HK-2 (cell line): Measurements from ENCODE around the gene NFX1.
"Not testable (repeated sequence)": the region's sequence is repeated elsewhere in the genome, so short reads cannot be mapped to it uniquely, and the experiment has no call there.

ENCODE experiments used
- DNase-seq: peaks from one replicate; pipeline ENCODE4 v3.0.0-alpha.2; 2018; ENCODE audit not compliant: unreplicated experiment

Gene NFX1

DNA sequence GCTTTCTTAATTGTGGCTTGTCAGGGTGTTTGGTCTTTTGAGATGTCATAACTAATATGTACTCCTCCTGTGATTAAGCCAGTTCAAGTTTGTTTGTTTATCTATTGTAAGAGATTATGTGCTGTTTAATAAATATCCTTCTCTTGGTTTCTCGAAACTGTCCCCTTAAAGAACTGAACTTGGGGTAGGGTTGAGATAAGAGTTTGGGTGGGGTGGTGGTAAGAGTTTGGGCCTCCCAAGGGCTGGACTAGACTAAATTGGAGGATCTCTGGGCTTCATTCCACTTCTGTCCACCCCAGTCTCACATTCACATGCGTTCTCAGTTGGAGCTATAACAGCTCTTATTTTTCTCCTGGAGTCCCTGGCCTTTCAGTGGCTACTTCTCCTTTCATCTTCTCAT is 73.8 kb downstream of the NFX1 start:
- no peak for DNase-seq

DNA sequence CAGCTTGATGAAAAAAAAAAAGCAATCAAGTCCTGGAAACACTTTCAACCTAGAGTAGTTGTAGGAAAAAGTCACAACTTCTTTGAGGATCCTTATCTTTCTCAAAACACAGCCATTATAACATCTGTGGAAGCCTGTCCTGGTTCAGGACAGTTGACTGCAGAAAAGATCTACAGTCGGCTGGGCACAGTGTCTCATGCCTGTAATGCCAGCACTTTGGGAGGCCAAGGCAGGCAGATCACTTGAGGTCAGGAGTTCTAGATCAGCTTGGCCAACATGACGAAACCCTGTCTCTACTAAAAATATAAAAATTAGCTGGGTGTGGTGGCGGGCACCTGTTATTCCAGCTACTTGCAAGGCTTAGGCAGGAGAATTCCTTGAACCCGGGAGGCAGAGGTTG is 74.5 kb downstream of the NFX1 start:
- not testable (repeated sequence) for DNase-seq

DNA sequence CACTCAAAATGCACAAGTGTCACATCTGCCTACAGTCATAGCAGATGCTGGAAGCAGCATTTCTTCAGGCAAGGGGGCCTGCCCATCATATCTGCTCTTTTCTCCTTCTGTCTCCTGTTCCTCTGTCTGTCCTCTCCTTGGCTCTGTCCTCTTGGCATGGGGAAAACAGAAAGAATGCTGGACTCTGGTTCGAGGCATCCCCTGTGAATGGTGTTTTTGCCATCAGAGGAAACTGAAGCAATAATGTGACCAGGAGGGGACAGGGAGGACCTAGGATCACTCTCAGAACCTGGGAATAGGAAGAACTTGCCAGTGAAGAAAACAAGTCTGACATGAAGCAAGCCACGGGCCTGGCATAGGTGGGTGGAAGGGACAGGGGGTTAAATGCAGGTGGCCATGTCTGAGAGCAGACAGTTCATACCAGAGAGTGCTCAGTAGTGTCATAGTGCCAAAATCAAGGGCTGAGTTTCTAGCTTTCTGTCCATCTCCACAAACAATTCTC is 76.7 kb downstream of the NFX1 start:
- DNase-seq: no peak

DNA sequence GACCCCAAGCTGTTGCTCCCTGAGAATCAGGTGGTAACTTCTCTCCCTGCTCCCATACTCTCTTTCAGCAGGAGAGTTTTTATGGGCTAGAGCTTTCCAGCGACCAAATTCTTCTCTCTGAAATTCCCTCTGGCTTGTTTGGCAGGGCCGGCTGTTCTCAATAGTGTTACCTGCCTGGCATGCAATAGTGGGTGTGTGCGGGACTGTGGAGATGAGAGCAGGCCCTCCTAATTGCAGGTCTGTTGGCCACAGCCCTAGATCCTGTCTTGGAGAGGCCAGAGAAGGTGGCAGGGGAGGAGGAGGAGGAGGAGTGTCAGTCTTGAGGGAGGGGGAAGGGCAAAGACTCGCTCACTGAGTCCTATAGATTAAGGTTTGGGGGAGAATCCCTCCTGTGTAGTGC is 82.6 kb downstream of the NFX1 start:
- no peak for DNase-seq

DNA sequence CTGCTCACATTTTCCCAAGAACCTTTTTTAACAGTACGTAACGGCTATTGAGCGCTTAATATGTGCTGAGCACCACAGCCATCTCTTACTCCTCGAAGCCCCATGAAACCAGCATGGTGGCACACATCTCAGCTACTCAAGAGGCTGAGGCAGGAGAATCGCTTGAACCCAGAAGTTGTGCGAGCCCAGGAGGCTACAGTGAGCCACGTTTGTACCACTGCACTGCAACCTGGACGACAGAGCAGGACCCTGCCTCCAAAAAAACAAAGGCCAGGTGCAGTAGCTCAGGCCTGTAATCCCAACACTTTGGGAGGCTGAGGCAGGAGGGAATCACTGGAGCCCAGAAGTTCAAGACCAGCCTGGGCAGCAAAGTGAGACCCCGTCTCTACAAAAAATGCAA is 83.9 kb downstream of the NFX1 start:
- no peak for DNase-seq

DNA sequence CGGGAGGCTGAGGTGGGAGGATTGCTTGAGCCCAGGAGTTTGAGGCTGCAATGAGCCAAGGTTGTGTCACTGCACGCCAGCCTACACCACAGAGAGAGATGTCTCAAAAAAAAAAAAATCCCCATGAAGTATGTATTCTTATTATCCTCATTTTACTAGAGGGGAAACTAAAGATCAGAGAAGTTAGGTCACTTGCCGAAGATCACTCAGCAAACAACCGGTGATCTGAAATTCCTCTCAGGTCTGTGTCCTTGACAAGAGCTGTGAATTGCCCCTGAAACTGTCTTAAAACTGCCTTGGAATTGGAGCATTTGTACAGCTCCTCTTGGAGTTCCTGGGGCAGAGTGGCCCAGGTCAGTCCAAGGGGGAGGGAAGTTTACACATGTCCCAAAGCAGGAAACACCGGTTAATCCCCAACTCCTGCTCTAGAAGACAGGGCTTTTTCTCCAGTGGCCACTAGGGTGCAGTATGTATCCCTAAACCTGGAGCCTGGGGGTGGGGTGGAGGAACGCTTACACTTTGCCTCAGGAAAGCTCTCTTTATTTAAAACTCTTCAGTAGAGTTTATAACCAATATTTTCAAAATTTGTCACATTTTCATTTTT is 84.4 kb downstream of the NFX1 start:
- DNase-seq: peak; percentile 51

DNA sequence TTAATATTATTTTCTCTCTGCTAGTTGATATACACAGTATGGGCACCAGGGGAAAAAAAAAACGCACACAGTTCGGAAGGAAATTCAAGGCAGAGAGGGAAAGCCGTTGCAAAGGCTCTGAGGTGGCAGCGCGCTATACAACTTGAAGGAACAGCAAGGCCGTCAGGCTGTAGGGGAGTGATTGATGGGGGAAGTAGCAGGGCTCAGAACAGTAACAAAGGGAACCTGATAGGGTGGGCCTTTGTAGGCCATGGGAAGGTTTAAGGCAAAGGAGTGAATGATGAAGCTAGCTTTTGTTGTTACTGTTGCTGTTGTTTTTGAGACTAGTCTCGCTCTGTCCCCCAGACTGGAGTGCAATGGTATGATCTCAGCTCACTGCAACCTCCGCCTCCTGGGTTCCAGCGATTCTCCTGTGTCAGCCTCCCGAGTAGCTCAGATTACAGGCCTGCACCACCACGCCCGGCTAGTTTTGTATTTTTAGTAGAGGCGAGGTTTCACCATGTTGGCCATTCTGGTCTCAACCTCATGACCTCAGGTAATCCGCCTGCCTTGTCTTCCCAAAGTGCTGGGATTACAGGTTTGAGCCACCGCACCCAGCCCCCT is 85.0 kb downstream of the NFX1 start:
- no peak for DNase-seq

DNA sequence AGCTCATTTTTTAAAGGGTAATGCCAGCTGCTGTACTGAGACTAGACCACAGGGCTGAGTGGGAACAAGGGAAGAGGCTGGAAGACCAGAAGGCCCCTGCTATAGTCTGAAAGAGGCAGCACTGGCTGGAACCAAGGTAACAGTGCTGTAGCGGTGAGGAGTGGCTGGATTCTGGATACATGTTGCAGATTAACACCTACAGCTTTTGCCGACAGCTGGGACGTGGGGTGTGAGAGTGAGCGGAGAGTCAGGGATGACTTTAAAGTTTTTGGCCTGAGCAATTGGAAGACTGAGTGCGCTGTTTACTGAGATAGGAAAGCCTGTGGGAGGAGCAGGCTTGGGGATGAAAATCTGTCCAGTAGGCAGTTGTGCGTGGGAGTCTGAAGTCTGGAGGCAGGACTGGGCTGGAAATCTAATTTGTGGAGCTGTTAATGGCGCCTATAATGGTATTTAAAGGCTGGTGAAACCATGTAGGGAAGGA is 85.6 kb downstream of the NFX1 start:
- DNase-seq: no peak

DNA sequence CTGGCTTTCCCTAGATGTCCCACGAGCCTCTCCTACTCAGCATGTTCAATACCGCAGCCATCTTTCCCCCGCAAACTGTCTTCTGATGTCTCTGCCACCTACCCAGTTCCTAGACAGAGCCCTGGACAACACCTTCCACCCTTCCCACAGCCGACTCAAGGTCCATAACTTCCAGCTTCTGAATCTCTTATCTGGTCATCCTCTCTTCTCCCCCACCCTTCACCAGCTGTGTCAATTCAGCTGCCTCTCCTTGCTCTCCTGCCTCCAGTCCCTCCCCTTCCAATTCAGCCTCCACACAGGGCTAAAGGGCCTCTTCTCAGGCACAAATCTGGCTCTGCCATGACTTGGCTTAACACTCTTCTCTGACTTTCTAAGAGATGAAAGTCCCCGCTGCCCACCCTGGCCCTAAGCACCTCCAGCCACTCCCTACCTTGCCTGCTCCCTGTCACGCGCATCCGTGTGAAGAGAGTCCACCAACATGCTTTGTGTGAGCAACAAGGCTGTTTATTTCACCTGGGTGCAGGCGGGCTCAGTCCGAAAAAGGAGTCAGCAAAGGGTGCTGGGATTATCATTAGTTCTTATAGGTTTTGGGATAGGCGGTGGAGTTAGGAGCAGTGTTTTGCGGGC is 86.9 kb downstream of the NFX1 start:
- no peak for DNase-seq

DNA sequence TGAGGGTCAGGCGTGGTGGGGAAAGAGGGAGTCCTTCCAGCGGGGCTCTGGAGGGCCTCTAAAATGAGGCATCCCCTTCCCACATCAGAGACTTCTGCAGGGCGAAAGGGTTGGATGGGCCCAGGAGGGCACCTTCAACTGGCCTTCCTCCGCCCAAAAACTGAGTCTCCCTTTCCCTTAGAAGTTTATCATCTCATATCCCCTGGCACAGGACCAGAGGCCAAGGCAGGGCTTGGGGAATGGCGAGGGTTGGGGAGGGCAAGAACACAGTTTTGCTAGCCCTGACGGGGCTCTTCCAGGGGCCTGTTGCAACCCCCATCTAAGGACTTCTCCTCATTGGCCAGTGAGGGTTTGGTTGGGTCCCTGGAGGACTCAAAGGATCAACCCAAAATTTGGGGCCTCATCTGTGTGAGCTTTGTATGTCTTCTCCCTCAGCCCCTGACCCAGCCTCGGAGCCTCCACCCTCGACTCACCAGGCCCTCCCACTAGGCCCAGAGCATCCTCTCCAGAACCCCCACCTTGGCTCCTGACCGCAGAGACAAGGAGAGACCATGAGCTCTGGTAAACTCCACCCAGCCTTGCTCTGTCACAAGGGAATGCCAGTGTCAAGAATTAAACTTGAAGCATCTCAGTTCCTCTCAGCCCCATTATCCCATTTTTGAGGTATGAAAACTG is 87.9 kb downstream of the NFX1 start:
- no peak for DNase-seq

DNA sequence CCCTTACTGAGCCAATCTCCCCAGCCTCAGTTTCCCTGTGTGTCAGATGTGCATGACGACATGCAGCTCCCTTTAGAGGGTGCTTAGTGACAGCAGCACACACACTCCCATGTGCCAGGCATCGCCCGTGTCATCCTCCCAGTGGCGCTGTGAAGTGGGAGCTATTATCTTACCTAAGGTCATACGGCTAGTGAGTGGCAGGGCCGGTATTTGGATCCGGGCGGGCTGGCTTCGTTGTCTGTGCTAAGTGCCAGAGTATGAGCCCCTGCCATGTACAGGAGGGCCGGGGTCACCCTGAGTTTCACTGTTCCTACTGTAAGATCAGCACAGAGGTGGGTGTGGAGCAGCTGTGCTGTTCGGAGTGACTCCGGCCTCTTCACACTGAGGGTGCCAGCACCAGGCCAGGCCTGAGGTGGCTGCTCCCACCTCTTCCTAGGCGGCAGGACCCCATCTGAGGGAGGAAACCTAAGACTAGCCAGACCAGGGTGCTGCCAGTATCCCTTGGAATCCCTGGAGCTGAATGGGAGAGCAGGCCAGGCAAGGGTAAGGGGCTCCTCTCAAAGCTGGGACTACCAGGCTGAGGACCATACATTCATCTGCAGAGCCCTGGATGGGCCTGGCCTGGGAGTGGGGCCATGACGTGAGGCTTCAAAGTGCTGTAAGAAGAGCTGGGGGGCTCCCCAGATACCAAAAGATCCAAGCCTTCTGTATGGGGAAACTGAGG is 89.5 kb downstream of the NFX1 start:
- DNase-seq: no peak

DNA sequence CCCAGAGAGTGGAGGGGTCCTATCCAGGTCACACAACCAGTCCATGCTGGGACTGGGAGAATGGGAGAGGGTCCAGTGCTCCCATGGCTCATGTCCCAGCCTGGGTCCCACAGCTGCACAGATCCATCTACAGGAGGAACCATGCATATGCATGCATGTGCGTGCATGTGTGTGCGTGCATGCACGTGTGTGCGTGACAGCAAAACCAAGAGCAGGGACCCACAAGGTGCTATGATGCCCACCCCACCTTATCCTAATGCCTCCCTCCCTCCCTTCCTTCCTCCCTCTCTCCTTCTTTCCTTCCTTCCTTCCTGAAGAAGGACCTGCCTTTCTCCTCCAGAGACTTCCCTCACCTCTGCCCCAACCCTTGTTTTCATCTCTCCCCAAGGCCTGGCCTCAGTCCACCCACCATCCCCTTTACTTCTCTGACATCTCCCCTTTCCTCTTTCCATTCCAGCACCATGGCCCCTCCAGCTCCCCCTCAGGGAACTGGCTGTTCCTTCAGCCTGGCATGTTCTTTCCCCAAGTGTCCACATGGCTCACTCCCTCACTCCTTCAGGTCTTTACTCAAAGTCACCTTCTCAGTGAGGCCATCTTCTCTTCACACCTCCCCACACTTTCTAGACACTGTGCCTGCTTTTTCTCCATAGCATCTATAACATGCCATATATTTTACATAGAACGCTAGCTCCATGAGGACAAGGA is 90.2 kb downstream of the NFX1 start:
- DNase-seq: no peak

DNA sequence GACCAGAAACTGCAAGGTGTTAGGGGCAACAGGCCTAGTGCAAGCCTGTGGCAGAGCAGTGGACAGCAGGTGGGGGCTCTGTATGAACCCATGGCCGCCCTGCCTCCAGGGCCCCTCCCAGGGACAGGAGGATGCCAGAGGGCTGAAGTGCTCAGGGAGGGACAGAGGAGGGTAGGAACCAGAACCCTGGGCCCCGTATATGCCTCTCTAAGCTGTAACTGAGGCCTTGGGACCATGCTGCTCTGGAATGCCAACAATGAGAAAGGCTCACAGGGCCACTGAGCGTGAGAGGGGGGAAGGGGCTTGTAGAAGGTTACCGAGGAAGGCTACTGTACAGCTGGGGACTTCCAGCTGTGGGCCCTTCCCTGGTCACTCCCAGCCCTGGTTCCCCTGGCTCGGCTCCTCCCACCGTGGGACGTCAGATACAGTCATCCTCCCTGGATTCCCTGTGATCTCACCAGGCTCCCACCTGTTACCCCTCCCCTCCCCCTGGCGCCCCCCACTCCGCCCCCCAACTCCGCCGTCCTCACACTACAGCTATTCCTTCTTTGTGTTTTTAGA is 91.0 kb downstream of the NFX1 start:
- DNase-seq: no peak

DNA sequence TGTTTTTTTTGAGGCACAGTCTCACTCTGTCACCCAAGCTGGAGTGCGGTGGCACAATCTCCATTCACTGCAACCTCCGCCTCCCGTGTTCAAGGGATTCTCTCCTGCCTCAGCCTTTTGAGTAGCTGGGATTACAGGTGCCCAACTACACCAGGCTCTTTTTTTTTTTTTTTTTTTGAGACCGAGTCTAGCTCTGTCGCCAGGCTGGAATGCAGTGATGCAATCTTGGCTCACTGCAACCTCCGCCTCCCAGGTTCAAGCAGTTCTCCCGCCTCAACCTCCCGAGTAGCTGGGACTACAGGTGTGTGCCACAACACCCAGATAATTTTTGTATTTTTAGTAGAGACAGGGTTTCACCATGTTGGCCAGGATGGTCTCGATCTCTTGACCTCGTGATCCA is 92.1 kb downstream of the NFX1 start:
- not testable (repeated sequence) for DNase-seq

DNA sequence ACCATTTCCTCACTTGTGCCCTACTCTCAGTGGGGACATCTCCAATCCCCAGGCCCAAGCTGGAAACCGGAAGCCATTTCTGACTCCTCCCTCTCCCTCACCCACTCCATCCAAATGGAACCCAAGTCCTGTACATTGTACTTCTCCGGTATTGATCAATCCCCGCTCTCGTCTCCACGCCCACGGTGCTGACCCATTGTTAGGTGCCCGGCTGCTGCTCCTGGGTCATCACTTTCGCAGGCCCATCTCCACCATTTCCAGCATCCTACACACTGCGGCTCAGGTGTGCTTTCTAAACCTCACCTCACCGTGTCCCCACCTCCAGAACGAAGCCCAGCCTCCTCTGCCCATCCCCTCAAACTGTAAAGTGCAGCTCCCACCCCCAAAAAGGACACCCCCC is 93.1 kb downstream of the NFX1 start:
- not testable (repeated sequence) for DNase-seq

DNA sequence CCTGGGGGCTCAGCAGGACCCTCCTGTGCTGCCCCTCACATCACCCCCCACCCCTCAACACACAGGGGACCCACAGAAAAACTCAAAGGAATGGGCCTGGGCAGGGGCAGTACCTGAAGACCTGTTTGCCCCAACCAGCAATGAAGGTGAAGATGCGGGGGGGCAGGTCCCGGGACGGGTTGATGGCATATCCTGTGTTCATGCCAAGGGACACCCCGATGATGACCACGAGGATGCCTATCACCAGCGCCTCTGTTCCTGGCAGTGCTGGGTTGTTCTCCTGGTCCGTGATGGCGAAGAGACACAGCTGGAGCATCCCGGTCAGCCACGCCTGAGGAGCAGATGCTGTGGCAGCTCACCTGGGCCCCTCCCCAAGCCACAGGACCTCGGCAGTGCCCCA is 95.2 kb downstream of the NFX1 start:
- DNase-seq: not testable (repeated sequence)

DNA sequence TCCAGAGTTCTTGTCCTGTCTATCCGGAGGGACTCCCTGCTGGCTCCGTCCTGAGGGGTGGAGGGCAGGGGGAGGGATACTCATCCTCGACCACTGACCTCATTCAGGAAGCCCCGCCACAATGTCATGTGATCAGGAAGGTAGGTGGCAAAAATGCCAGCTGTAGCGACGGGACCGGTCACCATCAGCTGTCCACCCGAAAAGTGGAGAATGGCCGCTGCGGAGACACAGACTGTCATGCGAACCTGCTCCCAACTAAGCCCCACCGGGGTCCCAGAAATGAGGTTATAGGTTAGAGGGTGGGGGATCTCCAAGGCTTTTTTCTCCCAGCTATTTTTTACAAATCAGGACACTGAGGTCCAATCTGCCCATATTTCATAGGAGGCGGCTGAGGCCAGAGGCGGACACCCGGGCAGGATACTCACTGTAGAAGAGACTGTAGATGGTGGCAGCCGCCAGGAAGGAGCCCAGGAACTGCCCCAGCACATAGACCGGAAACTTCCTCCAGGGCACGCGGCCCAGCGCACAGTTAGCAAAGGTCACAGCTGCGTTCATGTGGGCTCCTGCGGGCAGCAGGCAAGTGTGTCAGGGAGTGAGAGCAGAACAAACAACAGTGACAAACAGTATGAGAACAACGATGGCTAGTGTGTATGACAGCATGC is 95.8 kb downstream of the NFX1 start:
- DNase-seq: not testable (repeated sequence)

DNA sequence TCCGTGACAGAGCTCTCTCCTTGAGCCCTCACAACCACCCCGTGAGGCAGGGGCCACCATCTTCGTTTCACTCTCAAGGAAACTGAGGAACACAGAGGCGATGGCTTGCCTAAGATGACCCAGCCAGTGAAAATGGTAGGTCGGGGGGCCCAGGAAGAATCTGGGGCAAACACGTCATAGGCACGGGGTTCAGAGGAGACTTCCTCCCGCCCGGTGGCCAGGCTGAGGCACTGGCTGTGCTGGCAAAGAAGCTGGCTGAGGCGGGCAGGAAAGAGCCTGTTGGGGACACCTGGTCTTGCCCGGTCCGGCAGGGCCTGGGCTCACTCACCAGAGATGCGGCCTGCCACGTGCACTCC is 96.3 kb downstream of the NFX1 start:
- DNase-seq: not testable (repeated sequence)

DNA sequence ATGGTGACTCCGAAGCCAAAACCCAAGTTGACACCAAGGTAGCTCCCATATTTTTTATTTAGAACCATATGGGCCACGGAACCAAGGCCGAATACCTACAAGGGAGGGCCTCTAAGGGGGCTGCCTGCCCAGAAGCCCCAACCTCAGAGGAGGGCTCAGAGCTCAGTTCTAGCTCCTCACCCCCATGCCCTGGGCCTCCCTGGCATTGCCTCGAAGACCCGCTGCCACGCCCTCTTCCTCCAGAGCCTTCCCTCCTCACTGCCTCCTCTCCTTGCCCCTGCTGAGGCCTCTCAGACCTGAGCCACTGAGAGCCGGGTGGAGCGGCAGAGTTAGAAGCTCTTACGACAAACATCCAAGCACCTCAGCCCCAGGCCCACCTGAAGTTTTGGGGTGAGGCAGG is 96.7 kb downstream of the NFX1 start:
- DNase-seq: not testable (repeated sequence)
